Ishikawa (cell line): ENCODE measurements around the gene USHBP1.

Experiments
- NFIC ChIP-seq: IDR thresholded peaks from 2 replicates; pipeline ENCODE4 v1.6.1; 2012
- ZBTB7A ChIP-seq: IDR thresholded peaks from 2 replicates; pipeline ENCODE4 v1.6.1; 2012; ENCODE audit warnings: low read depth

GRCh38 chr19:17314007-17314593 lies 49.6 kb upstream of the USHBP1 start:
- TF ChIP-seq NFIC = no peak
- TF ChIP-seq ZBTB7A = no peak
